HG03439 (cell line): ENCODE results near the gene CPED1.
"Not testable (repeated sequence)": the region's sequence is repeated elsewhere in the genome, so short reads cannot be mapped to it uniquely, and the experiment has no call there.

Experiments used
- ATAC-seq: cut with Tn5 transposase; IDR thresholded peaks from one replicate; pipeline ENCODE4 v1.9.1; 2021; ENCODE audit warnings: mild to moderate bottlenecking, moderate library complexity; ENCODE audit not compliant: unreplicated experiment

CPED1 gene

DNA sequence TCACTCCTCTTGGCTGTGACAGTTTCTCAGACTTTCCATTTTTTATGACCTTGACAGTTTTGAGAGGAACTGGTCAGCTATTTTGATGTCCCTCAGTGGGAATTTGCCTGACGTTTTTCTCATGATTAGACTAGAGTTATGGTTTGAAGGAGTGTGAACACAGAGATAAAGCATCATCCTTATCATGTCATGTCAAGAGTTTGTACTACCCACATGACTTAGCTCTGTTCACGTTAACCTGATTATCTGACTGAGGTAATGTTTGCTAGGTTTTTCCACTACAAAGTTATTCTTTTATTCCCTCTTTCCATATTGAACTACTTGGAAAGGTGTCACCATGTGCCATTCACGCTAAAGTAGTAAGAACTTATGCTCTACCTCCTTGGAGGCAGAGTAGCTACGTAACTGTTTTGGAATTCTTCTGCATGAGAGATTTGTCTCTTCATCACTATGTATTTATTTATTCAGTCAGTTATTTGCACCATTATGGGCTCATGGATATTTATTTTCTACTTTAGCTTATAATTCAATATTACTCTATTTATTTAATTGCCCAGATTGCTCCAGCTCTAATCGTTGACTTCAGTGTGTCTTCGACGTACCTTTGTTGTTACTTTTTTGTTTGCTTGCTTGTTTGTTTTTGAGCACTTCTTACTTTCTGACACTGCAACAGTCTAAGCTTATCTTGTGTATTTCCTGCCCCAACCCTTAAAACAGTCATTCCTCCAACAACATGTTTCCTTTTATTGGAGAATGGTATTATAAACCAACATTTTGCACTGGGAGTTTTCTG is 50.4 kb downstream of the CPED1 start:
- no peak for ATAC-seq

DNA sequence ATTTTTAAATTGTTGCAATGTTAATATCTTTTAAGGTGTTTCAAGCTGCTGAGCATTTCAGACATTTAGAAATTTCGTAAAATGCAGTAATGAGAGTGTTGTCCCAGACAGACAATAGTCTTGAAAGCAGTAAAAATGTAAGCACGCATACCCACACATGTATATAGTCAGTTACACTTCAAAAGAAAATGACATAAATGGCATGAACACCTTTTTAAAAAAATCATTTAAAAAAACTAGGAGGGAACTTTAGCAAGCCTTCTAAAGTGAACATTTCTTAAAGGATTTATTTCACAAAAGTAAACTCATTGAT is 51.0 kb downstream of the CPED1 start:
- ATAC-seq: no peak

DNA sequence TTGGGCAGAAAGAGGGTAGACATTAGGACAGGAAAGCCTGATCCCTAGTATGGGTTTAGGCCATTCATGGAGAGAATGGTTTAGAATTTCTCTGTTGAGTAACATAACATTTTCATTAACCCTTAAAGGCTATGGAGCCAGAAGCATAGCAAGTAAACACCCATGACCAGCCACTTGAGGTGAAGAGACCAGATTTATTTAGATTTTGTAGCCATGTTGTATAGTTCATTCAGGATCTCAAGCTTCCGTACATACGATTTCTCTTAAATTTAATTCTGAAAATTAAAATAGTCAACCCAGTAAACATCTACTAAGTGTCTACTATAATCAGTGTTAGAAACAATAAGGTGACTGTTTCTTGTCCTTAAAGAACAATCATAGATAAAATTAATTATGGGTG is 51.5 kb downstream of the CPED1 start:
- ATAC-seq: no peak

DNA sequence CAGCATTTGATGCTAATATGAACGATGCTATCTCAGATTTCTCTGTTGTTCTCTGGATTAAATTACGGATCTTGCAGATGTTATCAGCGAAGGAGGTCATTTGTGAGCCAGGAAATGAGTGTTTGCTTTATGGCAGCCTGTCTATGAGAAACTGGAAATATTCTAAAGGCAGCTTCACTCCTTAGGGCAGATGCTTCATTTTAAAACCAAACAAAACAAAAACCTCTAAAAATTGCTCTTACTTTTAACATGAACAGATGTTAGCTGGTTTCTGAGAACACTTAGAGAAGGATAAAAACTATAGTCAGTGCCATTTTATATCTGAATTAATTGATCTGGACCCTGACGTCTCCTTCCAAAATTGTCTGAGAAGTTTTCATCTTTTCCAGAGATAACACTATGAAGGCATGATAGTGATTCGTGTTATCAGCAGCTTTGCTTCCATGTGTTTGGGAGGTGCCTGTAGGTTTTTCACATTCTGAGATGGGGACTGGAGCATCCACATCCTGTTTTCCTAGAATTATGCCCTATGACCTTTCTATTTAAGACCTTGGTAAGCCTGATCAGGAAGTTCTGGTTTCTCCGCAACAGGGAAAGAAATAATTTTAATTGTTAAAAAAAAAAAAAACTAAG is 53.1 kb downstream of the CPED1 start:
- no peak for ATAC-seq

DNA sequence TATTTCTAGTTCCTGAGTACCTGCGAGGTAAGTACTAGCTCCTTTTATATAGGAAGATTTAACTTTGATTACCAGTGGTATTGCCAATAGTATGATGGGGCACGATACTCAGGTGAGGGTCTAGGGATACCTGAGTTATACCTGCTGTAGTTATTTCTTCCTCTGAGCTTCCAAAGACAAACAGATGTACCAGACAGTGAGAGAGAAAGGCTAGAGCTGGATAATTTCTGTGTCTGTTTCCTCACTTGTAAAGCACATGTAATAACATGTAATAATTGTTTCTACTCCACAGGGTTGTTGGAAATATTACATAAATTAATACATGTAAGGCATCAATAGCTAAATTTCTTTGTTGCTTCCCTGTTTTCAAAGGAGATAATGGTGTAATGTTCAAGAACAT is 53.7 kb downstream of the CPED1 start:
- ATAC-seq: no peak

DNA sequence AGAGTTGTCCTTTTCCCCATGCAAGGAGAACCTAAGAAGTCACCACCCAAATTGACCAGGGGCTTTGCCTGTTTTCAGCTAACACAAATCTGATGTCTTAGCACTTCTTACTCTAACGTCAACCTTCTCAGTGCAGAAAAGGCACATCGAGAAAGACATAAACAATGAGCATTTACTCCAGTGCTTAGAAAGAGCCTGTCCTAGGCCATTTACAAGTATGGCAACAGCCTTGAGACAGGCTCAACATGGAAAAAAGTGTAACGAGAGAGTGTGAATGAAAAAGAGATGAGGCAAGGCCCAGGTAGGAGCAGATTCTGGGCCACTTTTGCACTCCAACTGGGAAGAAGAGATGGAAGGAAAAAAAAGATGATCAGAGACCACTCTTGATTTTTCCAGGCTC is 54.4 kb downstream of the CPED1 start:
- no peak for ATAC-seq

DNA sequence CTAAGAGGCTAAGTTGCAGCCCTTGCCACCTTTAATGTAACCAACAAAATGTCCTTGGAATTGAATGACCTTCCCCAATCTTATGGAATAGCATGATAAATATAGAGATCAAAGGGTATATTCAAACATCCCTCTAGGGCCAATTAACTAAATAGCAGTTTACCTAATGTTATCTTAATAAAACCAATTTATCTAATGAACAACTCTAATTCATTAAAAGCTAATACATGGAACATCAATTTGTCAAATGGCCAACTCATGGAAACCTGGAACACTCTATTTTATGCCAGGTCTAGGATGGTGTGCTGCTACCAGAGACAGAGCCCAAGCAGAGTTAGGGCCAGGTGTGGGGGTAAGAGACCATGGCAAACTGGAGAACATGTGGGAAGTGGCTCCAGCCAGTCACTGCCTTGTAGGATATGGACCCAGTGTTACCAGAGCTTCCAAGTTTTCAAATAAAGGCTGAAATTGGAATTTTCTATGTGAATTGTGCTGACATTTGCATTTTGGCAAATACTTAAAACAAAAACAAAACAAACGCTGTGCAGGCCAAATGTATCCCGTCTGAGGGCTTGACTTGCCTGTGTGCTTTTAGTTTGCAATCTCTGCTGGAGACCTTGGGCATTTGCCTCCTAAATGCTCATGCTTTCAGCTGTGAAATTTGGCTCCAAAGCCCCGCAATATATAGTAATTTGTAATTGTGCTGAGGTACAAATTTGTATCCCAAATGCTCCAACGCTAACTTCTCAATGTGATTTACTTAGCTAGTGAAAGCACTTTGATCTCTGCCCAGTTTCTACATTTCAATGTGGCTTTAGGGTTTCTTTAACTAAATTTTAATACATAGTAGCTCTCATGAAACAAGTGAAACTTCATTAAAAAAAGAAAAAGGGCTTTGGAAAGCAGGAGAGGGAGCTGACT is 55.1 kb downstream of the CPED1 start:
- ATAC-seq: no peak

DNA sequence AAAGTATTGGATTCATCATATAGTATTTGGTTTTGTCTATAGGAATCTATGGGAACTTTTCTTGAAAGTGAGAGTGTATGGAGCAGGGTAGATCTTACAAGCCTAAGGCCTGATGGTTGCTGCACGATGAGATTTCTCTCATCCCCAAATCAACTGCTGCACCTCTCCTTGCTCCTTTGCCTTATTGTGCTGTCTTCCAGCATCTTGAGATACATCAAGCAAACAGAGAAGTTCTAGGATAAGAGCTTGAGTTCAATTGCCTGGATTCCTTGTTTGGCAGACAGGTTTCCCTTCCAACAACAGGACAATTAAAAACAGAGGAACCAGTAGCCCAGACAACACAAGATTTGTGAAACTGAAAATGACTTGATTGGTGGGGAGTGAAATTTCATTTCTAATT is 56.6 kb downstream of the CPED1 start:
- ATAC-seq: no peak

DNA sequence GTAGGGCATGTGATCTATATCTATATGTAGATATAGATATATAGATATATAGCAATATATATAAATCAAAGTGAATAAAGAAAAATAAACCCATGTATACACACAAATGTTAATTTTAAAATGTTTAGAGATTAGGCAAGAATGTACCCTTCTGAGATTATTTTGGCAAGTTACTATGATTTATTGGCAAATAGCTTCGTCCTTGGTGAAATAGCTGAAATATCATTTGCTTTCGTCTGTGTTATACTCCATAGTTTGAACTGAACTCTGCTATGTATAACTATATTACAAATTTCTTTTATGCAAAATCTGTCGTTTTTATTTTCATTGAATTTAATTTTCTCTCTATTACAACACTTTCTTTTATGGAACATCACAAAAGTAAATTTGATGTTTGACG is 57.5 kb downstream of the CPED1 start:
- ATAC-seq: no peak

DNA sequence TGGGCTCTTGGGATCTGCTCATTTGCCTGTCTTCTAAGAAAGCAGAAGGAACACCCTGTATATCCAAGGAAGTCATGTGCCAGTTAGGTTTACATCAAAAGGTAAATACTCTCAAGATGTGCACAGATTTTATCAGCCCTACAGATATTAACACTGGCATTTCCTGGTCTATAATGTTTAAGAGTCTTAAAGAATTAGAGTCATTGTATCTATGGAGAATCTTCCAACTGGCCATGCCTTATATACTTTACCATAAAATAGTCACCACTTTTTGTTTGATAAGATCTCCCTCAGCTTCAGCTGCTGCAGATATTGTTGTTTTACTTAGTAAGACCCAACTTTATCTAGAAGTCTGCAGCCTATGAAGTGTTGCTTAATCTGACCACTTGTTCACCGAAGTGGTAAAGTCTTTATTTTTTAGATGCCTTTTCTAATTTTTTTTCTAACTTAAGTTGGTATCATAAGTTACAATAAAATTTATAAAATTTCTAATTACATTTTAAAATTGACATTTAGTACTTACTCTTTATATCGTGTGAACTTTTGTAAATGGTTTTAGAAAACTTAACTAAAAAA is 58.5 kb downstream of the CPED1 start:
- ATAC-seq: no peak

DNA sequence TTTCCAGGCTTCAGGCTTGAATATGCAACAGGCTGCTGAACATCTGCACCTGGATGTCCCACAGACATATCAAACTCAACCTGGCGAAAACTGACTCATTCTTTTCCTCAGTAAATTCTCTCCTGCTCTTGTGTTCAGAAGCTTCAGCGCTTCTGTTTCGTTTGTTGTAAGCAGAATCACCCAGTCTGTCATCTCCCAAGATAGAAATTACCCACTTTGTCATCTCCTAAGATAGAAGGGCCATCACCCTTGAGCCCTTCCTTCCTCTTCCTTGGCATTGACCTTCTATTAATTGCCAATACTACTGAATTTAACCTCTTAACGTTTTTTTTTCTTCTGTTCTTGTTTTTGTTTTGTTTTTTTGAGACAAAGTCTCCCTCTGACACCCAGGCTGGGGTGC is 59.7 kb downstream of the CPED1 start:
- no peak for ATAC-seq

DNA sequence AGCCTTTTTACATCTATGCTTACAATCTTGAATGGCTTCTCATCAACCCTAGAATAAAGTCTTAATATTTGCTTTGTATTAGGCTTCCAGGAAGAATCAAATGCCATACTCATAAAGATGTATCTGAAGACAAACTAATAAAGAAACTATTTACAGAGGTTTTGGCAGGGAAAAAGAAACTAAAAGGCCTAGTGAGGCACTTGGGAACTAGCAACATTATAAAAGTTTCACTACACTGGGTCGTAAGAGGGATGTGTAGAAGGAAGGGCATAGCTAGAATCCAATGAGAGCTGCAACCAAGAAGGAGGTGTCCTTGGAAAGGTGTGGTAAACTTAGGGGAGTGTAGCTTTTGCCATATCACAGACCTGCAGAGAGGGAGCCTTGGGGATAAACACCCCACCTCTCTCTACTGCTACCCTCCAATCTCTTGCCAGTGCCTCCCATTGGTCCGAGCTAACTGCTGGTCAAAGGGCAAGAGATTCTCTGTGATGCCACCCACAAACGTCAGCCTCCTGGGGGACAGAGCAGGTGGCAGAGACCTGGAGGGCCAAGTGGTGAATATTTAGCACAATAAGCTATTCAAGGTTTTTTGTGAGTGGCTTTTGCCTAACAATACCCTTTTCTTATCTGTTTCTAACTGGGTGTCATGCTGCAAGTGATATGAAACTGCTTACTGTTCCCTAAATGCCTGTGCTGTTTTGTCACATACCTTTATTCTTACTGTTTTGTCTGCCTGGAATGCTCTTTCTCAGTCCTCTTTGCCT is 60.7 kb downstream of the CPED1 start:
- ATAC-seq: no peak

DNA sequence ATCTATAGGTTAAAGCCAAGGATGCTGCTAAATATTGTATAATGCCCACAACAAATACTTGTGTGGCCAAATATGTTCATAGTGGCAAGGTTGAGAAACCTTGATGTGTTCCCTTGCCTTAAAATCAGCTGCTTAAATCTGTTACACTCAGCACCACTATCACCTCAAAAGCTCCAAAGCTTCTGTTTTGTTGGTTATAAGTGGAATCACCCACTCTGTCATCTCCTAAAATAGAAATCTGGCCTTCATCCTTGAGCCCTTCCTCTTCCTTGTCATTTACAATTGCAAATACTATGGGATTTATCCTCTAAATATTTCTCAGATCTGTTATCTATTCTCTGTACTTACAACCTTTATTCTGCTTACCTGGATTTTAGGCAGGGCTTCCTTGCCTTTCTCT is 61.4 kb downstream of the CPED1 start:
- ATAC-seq: no peak

DNA sequence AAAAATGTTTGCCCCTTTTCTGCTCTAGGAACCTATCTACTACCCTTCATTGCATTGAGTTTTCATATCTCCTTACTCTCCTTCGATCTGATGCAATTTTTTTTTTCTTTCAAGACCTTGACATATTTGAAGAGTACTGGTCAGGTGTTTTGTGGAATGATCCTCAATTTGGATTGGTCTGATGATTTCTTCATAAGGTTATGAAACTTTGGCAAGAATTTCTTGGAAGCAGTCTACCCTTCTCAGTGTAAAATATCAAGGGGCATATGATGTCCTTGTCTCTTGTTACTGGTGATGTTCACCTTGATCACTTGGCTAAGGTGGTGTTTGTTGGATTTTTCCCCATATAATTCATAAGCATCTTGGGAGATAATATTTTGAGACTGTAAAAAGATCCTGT is 64.7 kb downstream of the CPED1 start:
- no peak for ATAC-seq

DNA sequence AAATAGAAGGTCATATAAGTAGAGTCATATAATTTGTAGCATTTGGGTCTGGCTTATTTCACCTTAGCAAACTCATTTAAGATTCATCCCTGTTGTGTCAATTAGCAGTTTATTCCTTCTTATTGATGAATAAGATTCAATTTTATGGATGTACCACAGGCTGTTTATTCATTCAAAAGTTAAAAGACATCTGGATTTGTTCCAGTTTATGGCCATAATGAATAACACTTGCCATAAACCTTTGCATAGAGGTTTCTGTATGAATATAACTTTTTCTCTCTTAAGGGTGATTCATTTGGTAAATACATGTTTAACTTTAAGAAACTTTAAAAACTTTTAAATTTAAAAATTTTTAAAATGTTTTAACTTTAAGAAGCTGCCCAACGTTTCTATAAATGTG is 66.4 kb downstream of the CPED1 start:
- no peak for ATAC-seq

DNA sequence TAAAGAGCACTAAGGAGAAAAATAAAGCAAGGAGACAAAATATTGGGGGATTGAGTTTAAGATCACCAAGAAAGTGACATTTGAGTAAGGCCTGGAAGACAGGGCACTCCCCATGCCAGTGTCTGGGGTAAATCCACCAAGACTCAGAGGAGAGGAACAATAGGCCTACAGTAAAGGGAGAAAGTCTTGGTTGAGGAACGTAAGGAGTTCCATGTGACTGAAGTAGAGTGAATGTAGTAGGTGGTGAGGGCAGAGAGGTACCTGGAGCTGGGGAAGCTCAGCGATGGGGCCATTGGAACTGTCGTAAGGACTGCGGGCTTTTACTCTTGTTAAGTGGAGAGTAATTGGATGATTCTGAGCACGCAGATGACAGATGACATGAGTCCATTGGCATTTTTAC is 69.4 kb downstream of the CPED1 start:
- no peak for ATAC-seq

DNA sequence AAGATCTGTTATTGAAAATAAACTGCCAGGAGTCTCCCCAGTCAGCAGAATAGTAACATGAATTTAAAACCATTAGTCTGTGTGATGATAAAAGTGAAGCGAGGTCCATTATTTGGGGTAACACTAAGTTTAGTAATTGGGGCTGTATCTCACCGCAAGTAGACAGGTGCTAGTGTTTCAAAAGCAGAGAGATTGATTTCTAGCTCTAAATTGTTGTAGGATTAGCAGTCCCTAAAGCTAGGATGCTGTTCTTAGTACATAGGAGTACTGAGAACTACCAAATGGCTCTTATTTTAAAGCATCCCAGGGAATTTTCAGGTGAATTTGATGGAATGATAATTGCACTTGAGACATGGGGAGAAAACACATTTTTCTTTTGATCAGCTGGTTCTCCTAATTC is 70.5 kb downstream of the CPED1 start:
- ATAC-seq: no peak

DNA sequence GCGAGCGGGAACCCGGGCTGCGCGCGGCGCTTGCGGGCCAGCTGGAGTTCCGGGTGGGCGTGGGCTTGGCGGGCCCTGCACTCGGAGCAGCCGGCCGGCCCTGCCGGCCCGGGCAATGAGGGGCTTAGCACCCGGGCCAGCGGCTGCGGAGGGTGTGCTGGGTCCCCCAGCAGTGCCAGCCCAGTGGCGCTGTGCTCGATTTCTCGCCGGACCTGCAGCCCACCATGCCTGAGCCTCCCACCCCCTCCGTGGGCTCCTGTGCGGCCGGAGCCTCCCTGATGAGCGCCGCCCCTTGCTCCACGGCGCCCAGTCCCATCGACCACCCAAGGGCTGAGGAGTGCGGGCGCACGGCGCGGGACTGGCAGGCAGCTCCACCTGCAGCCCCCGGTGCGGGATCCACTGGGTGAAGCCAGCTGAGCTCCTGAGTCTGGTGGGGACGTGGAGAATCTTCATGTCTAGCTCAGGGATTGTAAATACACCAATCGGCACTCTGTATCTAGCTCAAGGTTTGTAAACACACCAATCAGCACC is 71.5 kb downstream of the CPED1 start:
- not testable (repeated sequence) for ATAC-seq

DNA sequence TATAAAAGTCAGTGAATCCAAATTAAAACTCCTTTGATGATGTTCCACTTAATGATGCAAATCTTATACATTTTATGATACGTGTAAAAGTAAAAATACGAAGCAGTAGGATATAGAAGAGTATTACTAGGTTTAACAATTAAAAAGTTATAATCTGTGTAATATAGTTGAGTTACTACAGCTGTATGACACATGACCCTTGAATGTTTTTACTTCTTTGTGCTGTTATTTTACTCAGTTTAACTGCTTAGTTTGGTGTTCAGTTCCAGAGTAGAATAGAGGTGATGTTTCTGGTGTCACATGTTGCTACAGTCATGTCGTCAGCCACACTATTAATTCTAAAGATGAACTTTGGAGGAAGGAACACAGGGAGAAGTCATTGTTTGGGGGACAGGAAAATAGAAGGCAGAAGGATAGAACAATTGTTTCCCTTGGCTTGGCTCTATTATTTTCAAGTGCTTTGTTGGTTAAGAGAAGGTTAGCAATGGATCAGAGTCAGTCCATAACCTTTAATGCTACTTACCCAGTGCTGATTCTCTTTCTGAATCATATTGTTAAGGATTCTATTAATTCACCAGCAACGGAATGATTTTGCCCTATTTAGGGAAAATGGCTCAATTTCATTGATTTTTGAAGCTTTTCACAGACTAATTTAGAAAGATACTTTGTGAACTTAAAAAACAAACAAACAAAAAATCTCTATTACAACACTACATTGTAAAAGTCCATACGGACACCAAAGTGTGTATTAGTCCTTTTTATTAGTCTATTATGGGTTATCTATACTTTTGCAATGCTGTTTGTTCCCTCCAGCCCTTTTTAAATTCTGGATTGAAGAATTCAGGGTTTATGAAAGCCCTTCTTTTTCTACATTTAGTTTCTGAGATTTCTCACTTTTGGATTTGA is 73.4 kb downstream of the CPED1 start:
- ATAC-seq: no peak
